ENCODE data around the gene PRKG2.
"Not testable (repeated sequence)": the region's sequence is repeated elsewhere in the genome, so short reads cannot be mapped to it uniquely, and the experiment has no call there.

Gene PRKG2

GRCh38 chr4:81214881-81215868 lies at the start of gene PRKG2:
TSS of gene PRKG2 (minus strand) at chr4:81215222. CDS start at chr4:81205047, 10,175 bp downstream.
- no peak for DNase-seq (ENCODE audit: low read depth)

DNA sequence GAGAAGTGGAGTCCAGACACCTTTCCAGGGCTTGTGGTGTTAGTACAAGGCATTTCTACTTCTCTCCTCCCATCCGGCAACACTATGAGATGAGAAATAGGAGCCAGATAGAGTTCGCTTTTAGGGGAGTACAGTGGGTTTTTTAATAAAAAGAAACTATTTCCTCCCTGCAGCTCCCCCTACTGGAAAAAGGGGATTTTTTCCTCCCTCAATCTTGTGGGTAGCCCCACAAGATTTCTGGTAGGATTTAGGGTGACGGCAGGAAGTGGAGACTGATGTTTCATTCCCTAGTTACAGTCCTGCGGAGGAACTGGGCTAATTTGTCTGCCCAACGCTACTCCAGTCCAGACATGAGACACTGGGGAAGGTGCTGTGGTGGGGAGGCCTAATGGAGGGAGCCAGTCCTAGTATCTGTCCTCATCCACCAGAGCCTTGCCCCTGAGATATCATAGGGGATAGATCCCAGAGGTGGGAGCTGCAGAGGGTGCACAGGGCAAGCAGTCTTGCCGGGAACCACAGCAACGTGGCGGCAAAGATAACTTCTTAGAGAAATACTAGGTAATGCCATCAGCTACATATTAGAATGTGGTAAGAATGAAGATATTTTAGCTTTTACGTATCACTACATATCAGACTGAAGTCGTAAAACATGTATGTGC lies 45.5 kb upstream of the PRKG2 start:
- DNase-seq (ENCODE audit: low read depth) = no peak

GRCh38 chr4:81258841-81259550 lies 44.0 kb upstream of the PRKG2 start:
- no peak for DNase-seq (ENCODE audit: low read depth)

- DNase-seq (ENCODE audit: low read depth) = no peak
These were observed 42.8 kb upstream of the PRKG2 start for GRCh38 chr4:81257816-81258215.

DNA sequence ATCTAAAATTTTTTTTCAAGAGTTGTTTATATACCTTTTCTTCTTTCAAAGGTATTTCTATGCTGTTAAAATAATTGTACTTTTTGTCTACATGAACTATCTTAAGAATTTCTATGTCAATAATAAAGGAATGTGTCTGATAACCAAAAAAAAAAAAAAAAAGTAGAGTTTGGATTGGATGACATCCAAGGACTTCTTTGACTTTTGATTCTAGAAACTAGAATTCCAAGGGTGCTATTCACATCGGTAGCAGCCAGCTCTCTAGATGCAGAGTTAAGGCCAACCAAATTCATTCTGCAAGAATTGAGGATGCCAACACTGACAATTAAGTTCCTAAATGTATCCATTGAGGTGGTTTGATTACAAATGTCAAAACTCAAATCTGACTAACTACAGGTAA lies 42.0 kb upstream of the PRKG2 start:
- DNase-seq (ENCODE audit: low read depth) = peak; percentile 10

- no peak for DNase-seq (ENCODE audit: low read depth)
These were observed 41.3 kb upstream of the PRKG2 start for GRCh38 chr4:81256059-81256970.

DNA sequence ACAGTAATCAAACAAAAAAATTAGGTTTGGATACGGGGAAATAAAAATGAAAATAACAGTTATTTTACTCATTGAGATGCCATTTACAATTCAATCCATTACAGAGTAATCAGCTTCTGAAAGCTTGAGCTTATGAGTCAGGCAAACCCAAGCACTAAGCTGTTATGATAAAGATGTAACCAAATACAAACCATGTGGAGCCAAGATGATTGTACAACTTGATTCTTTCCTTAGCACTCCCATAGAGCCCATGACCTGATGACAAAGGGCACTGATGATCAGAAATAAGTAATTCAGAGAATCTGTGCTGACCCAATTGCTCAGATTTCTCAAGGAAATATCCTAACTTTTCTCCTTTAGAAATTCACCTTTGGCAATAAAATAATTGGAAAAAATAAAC lies 40.5 kb upstream of the PRKG2 start:
- DNase-seq (ENCODE audit: low read depth) = peak; percentile 67

- DNase-seq (ENCODE audit: low read depth) = no peak
These were observed 35.4 kb upstream of the PRKG2 start for GRCh38 chr4:81250430-81250829.

- DNase-seq (ENCODE audit: low read depth) = no peak
These were observed 30.4 kb upstream of the PRKG2 start for GRCh38 chr4:81245218-81246009.

DNA sequence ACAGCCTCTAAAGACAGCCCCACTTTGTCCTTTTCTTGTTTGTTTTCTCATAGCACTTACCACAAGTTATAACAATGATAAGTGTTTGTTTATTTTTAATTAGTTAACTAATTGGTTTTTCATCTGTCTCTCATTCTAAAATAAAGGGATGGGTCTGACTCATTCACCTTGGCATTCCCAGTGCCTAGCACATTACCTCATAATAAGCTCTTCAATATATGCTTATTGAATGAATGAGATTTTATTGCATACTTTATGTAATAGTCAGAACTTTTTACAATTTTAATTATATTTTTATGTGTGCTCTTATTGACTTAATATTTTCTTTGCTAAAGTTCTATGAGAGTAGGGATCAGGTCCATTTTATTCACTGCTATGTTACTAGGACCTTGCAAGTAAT lies 22.8 kb upstream of the PRKG2 start:
- DNase-seq (ENCODE audit: low read depth) = no peak

DNA sequence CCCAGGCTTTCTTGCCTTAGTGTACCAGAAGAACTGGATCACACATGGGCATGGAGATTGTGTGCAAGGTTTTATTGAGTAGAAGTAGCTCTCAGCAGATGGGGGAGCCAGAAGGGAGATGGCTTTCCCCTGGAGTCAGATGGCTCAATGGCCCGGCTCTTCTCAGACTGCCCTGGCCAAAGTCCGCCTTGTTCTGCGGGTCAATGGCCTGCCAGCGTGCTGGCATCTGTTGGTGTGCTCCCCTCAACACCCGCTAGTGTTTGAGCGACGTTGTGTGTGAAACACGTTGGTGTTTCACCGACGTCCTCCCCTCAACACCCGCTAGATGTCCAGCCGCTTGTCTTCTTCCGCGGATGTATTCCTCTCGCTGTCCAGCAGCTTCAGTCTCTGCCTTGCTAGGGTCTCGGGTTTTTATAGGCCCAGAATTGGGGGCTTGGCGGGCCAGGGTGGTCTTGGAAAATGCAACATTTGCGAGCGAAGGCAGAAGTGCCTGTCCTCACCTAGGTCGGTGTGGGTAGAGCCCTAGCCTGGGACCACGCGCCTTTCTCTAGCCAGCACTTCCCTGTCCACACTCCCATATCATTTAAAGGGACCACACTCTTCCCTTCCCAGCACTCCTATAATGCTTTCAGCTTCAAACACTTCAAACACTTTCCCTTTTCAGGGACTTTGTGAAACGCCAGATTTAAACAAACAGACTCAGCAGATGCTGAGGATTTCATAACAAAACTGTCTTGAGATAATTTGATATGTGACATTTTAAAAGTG lies 21.1 kb upstream of the PRKG2 start:
- DNase-seq (ENCODE audit: low read depth) = no peak

- DNase-seq (ENCODE audit: low read depth) = no peak
These were observed 12.9 kb upstream of the PRKG2 start for GRCh38 chr4:81227968-81228367.

- DNase-seq (ENCODE audit: low read depth) = no peak
These were observed 12.1 kb upstream of the PRKG2 start for GRCh38 chr4:81227138-81227537.

- DNase-seq (ENCODE audit: low read depth) = peak; percentile 6
These were observed 10.2 kb upstream of the PRKG2 start for GRCh38 chr4:81225252-81225651.

GRCh38 chr4:81222082-81222472 lies 7.1 kb upstream of the PRKG2 start:
- DNase-seq (ENCODE audit: low read depth) = not testable (repeated sequence)

DNA sequence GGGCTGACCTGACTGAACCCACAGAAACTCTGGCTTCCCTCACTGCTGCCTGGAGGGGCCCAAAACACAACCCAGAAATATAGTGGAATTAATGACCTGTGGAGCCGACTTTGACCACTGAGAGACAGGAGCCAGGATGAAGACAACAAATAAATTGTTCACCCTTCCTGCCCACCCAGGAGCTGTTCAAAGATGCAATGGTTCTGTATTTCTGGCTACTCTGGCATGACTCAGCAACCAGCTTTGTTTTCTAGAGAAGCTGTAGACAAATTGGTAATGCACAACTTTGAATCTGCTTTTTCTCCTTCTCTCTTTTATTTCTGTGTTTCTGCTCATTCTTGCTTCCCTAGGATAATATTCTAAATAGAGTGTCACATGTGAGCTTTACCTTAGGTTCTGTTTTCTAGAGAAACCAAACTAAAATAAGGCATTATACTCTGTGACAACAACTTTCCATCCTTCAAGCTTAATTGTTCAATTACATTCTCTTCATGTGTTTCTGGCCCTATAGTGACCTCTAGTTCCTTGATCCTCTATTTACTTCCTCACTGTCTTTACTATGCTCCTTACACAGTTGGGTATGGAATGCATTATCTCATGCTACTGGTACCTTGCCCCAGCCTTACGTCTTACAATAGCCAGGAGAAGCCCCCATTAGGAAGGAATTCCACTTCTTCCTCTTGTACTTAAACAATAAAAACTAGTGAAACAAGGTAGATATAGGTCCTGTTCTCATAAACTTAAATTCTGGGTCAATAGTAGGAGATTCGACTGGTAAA lies 6.5 kb upstream of the PRKG2 start:
- DNase-seq (ENCODE audit: low read depth) = no peak

- DNase-seq (ENCODE audit: low read depth) = no peak
These were observed 5.2 kb upstream of the PRKG2 start for GRCh38 chr4:81220271-81220670.

- DNase-seq (ENCODE audit: low read depth) = no peak
These were observed 3.2 kb upstream of the PRKG2 start for GRCh38 chr4:81218206-81218605.

DNA sequence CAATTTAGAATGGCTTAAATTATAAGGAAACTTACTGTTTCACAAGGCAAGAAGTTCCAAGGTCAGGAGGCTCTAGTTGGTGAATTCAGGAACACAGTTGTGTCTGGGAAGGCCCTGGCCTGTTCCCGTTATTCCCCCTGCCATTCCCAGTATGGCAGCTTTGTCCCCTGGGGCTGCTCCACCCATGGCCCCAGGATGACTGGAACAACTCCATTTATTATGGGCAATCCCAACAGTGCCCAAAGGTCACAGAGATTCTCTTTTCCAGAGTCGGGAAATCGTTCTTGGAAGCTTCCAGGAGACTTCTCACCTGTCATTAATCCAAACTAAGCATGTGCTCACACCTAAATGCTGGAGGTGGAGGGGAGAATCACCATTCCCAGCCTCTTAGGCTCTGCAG lies 2.8 kb upstream of the PRKG2 start:
- DNase-seq (ENCODE audit: low read depth) = no peak

Measured in fibroblast of gingiva (primary cell).